Body of pancreas (tissue), 4 donors: ENCODE results near the gene MAML2. TPM values are rescaled to one million over a fixed set of nuclear protein-coding genes. Genes with fewer than 3 reads are reported as not detected.

Experiments
- ATAC-seq: fragments of 150-250 bp; one replicate; pipeline ENCODE4 v1.9.1; 2016
- DNase-seq, 4 donors: peaks; one replicate each; pipeline ENCODE4 v3.0.0-alpha.2; 2019
- H3K27ac ChIP-seq, 4 donors: fragments of 200-600 bp; sonication (generic); 1 replicate in 3 of 4; 2 replicates in 1 of 4; pipeline versions ENCODE4 v1.5.1 to v1.6.1; 2016 to 2019; ENCODE audit warnings: mild to moderate bottlenecking in 1 of 4, mixed read lengths in 1 of 4, moderate library complexity in 1 of 4
- H3K27me3 ChIP-seq, 2 donors: fragments of 200-600 bp; sonication (generic); one replicate each; pipeline ENCODE4 v1.6.0; 2016; ENCODE audit warnings: mild to moderate bottlenecking in 1 of 2
- H3K36me3 ChIP-seq, 2 donors: fragments of 200-600 bp; sonication (generic); replicated peaks in 1 of 2; 2 replicates each; pipeline ENCODE4 v1.5.1; 2016; ENCODE audit warnings: low read depth in 2 of 2; ENCODE audit not compliant: insufficient read depth in 1 of 2
- H3K4me1 ChIP-seq: fragments of 200-600 bp; sonication (generic); one replicate; pipeline ENCODE4 v1.6.0; 2016
- H3K4me3 ChIP-seq, 2 donors: fragments of 200-600 bp; sonication (generic); 1 replicate in 1 of 2; 2 replicates in 1 of 2; pipeline ENCODE4 v1.5.1; 2016 to 2019
- H3K9me3 ChIP-seq, 3 donors: fragments of 200-600 bp; sonication (generic); 1 replicate in 2 of 3; 2 replicates in 1 of 3; pipeline ENCODE4 v1.5.1; 2016
- POLR2A ChIP-seq, 3 donors: fragments of 450-650 bp; IDR thresholded peaks; one replicate each; pipeline ENCODE4 v1.6.1; 2016; ENCODE audit warnings: antibody characterized with exemption in 3 of 3, mild to moderate bottlenecking in 2 of 3
- WGBS, 2 donors: methylation state at CpG; one replicate each; pipeline ENCODE4 v1.1.5; 2017; 5-methylcytosine and 5-hydroxymethylcytosine counted together
- intact Hi-C: fragments of 100-400 bp; cut with DNase I; formaldehyde crosslinking; loops from one replicate; pipeline ENCODE4 v1.15.1; 2023
- total RNA-seq, 2 donors: library from RNA; depleted of rRNA; stranded (reverse); fragments of >200 nt; gene quantifications; one replicate each; pipeline ENCODE4 v1.1.0, GENCODE V29; 2016
- TF ChIP-seq, protein P1 (sequence below), 7 experiments: fragments of 450-650 bp in 4 of 7; fragments of 200-600 bp in 3 of 7; sonication (generic) in 3 of 7; IDR thresholded peaks; one replicate each; pipeline ENCODE4 v1.5.1; 2016 to 2019; ENCODE audit warnings: antibody characterized with exemption in 7 of 7

The MAML2 gene
- total RNA-seq, 2 donors from 2014 or later: 7.9 to 9.9 TPM

DNA sequence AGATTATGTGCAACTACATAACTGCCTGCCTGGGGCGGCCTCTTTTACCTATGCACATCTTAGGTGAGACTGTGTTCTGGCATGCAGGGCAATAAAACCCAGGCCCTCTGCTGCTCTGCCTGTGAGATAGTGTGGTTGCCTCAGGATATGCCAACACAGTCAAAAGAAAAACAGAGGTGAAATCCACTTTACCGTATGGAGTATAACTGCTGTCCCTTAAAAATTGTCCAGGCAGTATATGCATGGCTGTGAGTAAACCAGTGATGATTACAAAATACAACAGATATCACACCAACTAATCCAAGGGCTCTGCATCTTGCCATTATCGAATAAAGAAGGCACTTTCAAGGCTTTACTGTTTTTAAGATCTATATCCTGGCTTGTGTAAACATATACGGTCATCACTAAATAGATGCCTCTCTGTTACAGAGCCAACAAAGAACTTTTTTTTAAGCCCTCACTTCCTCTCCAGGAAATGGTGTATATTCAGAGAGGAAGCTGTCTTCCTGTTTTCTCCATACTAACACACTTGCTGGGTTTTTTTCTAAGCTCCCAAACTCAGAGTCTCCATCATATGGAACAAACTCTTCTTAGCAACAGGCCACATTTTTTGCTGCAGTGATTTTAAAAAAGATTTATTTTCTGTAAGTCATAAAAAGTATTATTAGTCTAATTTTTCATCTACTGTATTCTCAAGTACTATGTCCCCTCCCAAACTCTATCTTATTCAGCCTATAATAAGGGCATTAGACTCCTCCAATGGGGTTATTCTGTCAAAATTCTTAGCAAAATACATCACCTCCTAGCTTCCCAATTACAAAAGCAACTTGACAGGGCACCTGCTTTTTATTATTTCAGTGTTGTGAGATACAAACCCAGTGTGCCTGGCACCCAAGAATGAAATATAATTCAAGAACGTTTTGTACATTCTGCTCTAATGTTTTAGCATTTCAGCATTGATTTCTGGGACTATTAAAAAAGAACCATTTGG lies 135.2 kb downstream of the MAML2 start:
- no peaks in the 10 kb centered on the region for H3K27me3 ChIP-seq
- intact Hi-C loops: no loop called here
- H3K27ac ChIP-seq: peak overlapping the region in 2 of 4 donors; percentile 41 to 46
- H3K4me3 ChIP-seq: no peak overlapping the region
- peaks cover 16% of the 10 kb centered on the region for H3K4me1 ChIP-seq
- ATAC-seq: no peak
- 41 to 52% methylated on average over 5 of the region's 5 CpGs for WGBS, 2 donors
- no peaks in the 10 kb centered on the region for H3K9me3 ChIP-seq
- TF ChIP-seq POLR2A (IDR thresholded peaks at IDR 0.05): no peak
- TF ChIP-seq, protein P1, sequence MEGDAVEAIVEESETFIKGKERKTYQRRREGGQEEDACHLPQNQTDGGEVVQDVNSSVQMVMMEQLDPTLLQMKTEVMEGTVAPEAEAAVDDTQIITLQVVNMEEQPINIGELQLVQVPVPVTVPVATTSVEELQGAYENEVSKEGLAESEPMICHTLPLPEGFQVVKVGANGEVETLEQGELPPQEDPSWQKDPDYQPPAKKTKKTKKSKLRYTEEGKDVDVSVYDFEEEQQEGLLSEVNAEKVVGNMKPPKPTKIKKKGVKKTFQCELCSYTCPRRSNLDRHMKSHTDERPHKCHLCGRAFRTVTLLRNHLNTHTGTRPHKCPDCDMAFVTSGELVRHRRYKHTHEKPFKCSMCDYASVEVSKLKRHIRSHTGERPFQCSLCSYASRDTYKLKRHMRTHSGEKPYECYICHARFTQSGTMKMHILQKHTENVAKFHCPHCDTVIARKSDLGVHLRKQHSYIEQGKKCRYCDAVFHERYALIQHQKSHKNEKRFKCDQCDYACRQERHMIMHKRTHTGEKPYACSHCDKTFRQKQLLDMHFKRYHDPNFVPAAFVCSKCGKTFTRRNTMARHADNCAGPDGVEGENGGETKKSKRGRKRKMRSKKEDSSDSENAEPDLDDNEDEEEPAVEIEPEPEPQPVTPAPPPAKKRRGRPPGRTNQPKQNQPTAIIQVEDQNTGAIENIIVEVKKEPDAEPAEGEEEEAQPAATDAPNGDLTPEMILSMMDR (IDR thresholded peaks at IDR 0.05): no peak
- no peaks in the 10 kb centered on the region for H3K36me3 ChIP-seq
- no peak for DNase-seq

GRCh38 chr11:96206955-96207354 lies 136.0 kb downstream of the MAML2 start:
- H3K4me1 ChIP-seq: peaks cover 16% of the 10 kb centered on the region
- no peaks in the 10 kb centered on the region for H3K36me3 ChIP-seq
- intact Hi-C loops: no loop called here
- no peak overlapping the region for H3K4me3 ChIP-seq
- DNase-seq (no peak), ATAC-seq (no peak)
- no peaks in the 10 kb centered on the region for H3K27me3 ChIP-seq
- TF ChIP-seq, protein P1 (IDR thresholded peaks at IDR 0.05): no peak
- no peak for TF ChIP-seq POLR2A (IDR thresholded peaks at IDR 0.05)
- WGBS, 2 donors: 69 to 92% methylated on average over 2 of the region's 2 CpGs
- H3K27ac ChIP-seq: peak overlapping the region in 1 of 4 donors; percentile 30
- H3K9me3 ChIP-seq: no peaks in the 10 kb centered on the region

DNA sequence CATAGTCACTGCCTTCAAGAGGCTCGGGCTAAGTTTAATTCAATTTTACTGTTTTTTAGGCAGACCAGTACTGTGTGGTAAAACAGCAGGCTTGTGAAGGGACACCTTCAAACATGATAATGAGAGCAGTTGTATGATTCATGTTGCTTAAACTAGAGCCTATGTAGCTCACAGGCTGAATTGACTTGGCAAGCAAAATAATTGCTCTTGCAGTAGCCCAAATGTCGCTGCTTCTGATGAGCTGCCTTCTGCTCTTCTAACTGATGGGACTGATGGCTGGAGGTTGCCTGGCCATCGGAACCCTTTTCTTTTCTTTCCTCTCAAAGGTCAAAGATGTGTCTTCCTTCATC lies 137.6 kb downstream of the MAML2 start:
- no peak for ATAC-seq
- no peak for DNase-seq
- Histone ChIP-seq H3K4me3 (no peak overlapping the region), H3K4me1 (peaks cover 16% of the 10 kb centered on the region), H3K27ac (no peak overlapping the region), H3K36me3 (no peaks in the 10 kb centered on the region), H3K27me3 (no peaks in the 10 kb centered on the region), H3K9me3 (no peaks in the 10 kb centered on the region)
- TF ChIP-seq, protein P1 (IDR thresholded peaks at IDR 0.05): no peak
- no peak for TF ChIP-seq POLR2A (IDR thresholded peaks at IDR 0.05)
- intact Hi-C loops: no loop called here
- 82% methylated on average over 3 of the region's 3 CpGs for WGBS, 2 donors

GRCh38 chr11:96204721-96205459 lies 138.1 kb downstream of the MAML2 start:
- DNase-seq: no peak
- intact Hi-C loops: no loop called here
- H3K4me3 ChIP-seq: no peak overlapping the region
- peaks cover 16% of the 10 kb centered on the region for H3K4me1 ChIP-seq
- WGBS, 2 donors: 81 to 90% methylated on average over 5 of the region's 5 CpGs
- H3K27ac ChIP-seq: no peak overlapping the region
- TF ChIP-seq, protein P1 (IDR thresholded peaks at IDR 0.05): no peak
- TF ChIP-seq POLR2A (IDR thresholded peaks at IDR 0.05): no peak
- no peaks in the 10 kb centered on the region for H3K27me3 ChIP-seq
- no peaks in the 10 kb centered on the region for H3K9me3 ChIP-seq
- no peak for ATAC-seq
- no peaks in the 10 kb centered on the region for H3K36me3 ChIP-seq
